ENCODE measurements around the gene ZNF512.

ZNF512 gene

DNA sequence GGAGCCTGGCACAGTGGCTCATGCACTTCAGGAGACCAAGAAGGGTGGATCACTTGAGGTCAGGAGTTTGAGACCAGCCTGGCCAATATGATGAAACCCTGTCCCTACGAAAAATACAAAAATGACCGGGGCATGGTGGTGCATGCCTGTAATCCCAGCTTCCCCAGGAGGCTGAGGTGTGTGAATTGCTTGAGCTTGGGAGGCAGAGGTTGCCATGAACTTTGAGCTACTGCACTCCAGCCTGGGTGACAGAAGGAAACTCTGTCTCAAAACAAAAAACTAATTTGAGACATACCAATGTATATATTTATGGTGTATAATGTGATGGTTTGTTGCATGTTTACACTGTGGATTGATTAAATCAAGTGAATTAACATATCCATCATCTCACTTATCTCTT is 21.8 kb upstream of the ZNF512 start:
- no peaks in the 10 kb centered on the region for H3K36me3 ChIP-seq (replicated peaks in 1 of 2; ENCODE audit: control insufficient read depth in 2 of 2, insufficient read depth in 2 of 2, low read length in 2 of 2)
- no peak overlapping the region for H4K91ac ChIP-seq (ENCODE audit: low read depth, low read length, poor library complexity)
- H3K18ac ChIP-seq (ENCODE audit: low read length): no peak overlapping the region
- H3K9ac ChIP-seq (ENCODE audit: low read depth, low read length, poor library complexity): no peak overlapping the region
- no peak overlapping the region for H3K4me2 ChIP-seq (ENCODE audit: insufficient read depth, low read length, poor library complexity, severe bottlenecking)
- no peaks in the 10 kb centered on the region for H3K79me1 ChIP-seq (ENCODE audit: low read depth, low read length)
- no peak overlapping the region for H3K27ac ChIP-seq (replicated peaks; ENCODE audit: low read length)
- no peak overlapping the region for H3K4ac ChIP-seq (ENCODE audit: low read length)
- no peak overlapping the region for H2BK5ac ChIP-seq (ENCODE audit: low read length)
- no CpG with 5 or more reads among the region's 2 CpGs for WGBS, 2 donors (ENCODE audit: extremely low coverage in 2 of 2, insufficient read length in 2 of 2, insufficient replicate concordance in 1 of 2)
- H3K4me1 ChIP-seq (ENCODE audit: control insufficient read depth in 2 of 2, insufficient read depth in 1 of 2, low read depth in 1 of 2, low read length in 2 of 2): no peaks in the 10 kb centered on the region
- H4K8ac ChIP-seq (ENCODE audit: low read depth, low read length): no peak overlapping the region
- no peak overlapping the region for H3K14ac ChIP-seq (ENCODE audit: low read length)
- no peak overlapping the region for H3K4me3 ChIP-seq (ENCODE audit: low read length in 2 of 2)
- H3K23ac ChIP-seq (ENCODE audit: low read depth, low read length, poor library complexity): no peak overlapping the region
- H2BK12ac ChIP-seq (ENCODE audit: low read length): no peak overlapping the region
- H2BK120ac ChIP-seq (ENCODE audit: low read depth, low read length): no peak overlapping the region
- H2AK5ac ChIP-seq (ENCODE audit: low read depth, low read length): no peak overlapping the region
- DNase-seq (ENCODE audit: low spot score): no peak
- no peak overlapping the region for H2AFZ ChIP-seq (ENCODE audit: low read length)
- H2BK15ac ChIP-seq (ENCODE audit: low read length): no peak overlapping the region
- H3K9me3 ChIP-seq (replicated peaks in 1 of 2; ENCODE audit: control insufficient read depth in 2 of 2, insufficient read depth in 1 of 2, low read depth in 1 of 2, low read length in 2 of 2): no peaks in the 10 kb centered on the region
- H3K27me3 ChIP-seq (ENCODE audit: control insufficient read depth in 3 of 3, insufficient read depth in 3 of 3, low read depth in 1 of 3, low read length in 3 of 3): peaks cover 0 to 6% (median 0%) of the 10 kb centered on the region in 3 experiments

DNA sequence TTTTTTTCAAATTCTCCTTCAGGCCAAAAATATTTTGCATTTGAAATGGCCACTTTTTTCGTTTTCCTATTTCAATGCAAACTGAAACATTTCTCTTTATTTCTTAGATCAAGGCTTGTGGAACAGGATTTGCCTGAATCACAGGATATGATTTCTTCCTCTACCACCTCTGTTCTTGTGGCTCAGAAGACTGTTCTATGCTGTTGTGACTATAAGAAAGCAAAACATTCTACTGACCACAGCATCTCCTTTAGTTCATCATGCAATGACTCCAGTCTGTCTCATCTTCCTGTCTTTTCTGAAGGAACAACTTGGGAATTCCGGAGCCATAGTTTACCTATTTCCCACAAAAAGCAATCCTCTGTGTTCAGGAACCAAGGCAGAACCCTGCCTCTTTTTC is 16.2 kb upstream of the ZNF512 start:
- no peak overlapping the region for H3K18ac ChIP-seq (ENCODE audit: low read length)
- H4K91ac ChIP-seq (ENCODE audit: low read depth, low read length, poor library complexity): no peak overlapping the region
- H3K27ac ChIP-seq (replicated peaks; ENCODE audit: low read length): no peak overlapping the region
- H2AFZ ChIP-seq (ENCODE audit: low read length): no peak overlapping the region
- no peak overlapping the region for H2BK12ac ChIP-seq (ENCODE audit: low read length)
- H2BK5ac ChIP-seq (ENCODE audit: low read length): no peak overlapping the region
- no peaks in the 10 kb centered on the region for H3K36me3 ChIP-seq (replicated peaks in 1 of 2; ENCODE audit: control insufficient read depth in 2 of 2, insufficient read depth in 2 of 2, low read length in 2 of 2)
- H4K8ac ChIP-seq (ENCODE audit: low read depth, low read length): no peak overlapping the region
- H3K9ac ChIP-seq (ENCODE audit: low read depth, low read length, poor library complexity): no peak overlapping the region
- H3K4ac ChIP-seq (ENCODE audit: low read length): no peak overlapping the region
- no CpG with 5 or more reads among the region's 2 CpGs for WGBS, 2 donors (ENCODE audit: extremely low coverage in 2 of 2, insufficient read length in 2 of 2, insufficient replicate concordance in 1 of 2)
- H3K4me2 ChIP-seq (ENCODE audit: insufficient read depth, low read length, poor library complexity, severe bottlenecking): no peak overlapping the region
- H3K9me3 ChIP-seq (replicated peaks in 1 of 2; ENCODE audit: control insufficient read depth in 2 of 2, insufficient read depth in 1 of 2, low read depth in 1 of 2, low read length in 2 of 2): no peaks in the 10 kb centered on the region
- no peak overlapping the region for H3K14ac ChIP-seq (ENCODE audit: low read length)
- no peak overlapping the region for H3K4me3 ChIP-seq (ENCODE audit: low read length in 2 of 2)
- peaks cover 0 to 9% (median 0%) of the 10 kb centered on the region in 3 experiments for H3K27me3 ChIP-seq (ENCODE audit: control insufficient read depth in 3 of 3, insufficient read depth in 3 of 3, low read depth in 1 of 3, low read length in 3 of 3)
- no peak overlapping the region for H2AK5ac ChIP-seq (ENCODE audit: low read depth, low read length)
- DNase-seq (ENCODE audit: low spot score): no peak
- no peak overlapping the region for H2BK120ac ChIP-seq (ENCODE audit: low read depth, low read length)
- no peak overlapping the region for H3K23ac ChIP-seq (ENCODE audit: low read depth, low read length, poor library complexity)
- no peaks in the 10 kb centered on the region for H3K4me1 ChIP-seq (ENCODE audit: control insufficient read depth in 2 of 2, insufficient read depth in 1 of 2, low read depth in 1 of 2, low read length in 2 of 2)
- H3K79me1 ChIP-seq (ENCODE audit: low read depth, low read length): no peaks in the 10 kb centered on the region
- no peak overlapping the region for H2BK15ac ChIP-seq (ENCODE audit: low read length)

GRCh38 chr2:27569398-27569797 is 13.4 kb upstream of the ZNF512 start:
- Histone ChIP-seq H3K18ac (ENCODE audit: low read length) (no peak overlapping the region), H3K27me3 (ENCODE audit: control insufficient read depth in 3 of 3, insufficient read depth in 3 of 3, low read depth in 1 of 3, low read length in 3 of 3) (peaks cover 0 to 9% (median 0%) of the 10 kb centered on the region in 3 experiments), H3K14ac (ENCODE audit: low read length) (no peak overlapping the region), H3K4me2 (ENCODE audit: insufficient read depth, low read length, poor library complexity, severe bottlenecking) (no peak overlapping the region), H3K79me1 (ENCODE audit: low read depth, low read length) (no peaks in the 10 kb centered on the region), H2BK12ac (ENCODE audit: low read length) (no peak overlapping the region), H4K91ac (ENCODE audit: low read depth, low read length, poor library complexity) (no peak overlapping the region), H2BK5ac (ENCODE audit: low read length) (no peak overlapping the region), H2BK120ac (ENCODE audit: low read depth, low read length) (no peak overlapping the region), H3K9ac (ENCODE audit: low read depth, low read length, poor library complexity) (no peak overlapping the region), H3K9me3 (replicated peaks in 1 of 2; ENCODE audit: control insufficient read depth in 2 of 2, insufficient read depth in 1 of 2, low read depth in 1 of 2, low read length in 2 of 2) (peaks cover 0 to 16% of the 10 kb centered on the region in 2 donors), H2AK5ac (ENCODE audit: low read depth, low read length) (no peak overlapping the region), H3K36me3 (replicated peaks in 1 of 2; ENCODE audit: control insufficient read depth in 2 of 2, insufficient read depth in 2 of 2, low read length in 2 of 2) (no peaks in the 10 kb centered on the region), H2AFZ (ENCODE audit: low read length) (no peak overlapping the region), H3K4me3 (ENCODE audit: low read length in 2 of 2) (no peak overlapping the region), H3K4ac (ENCODE audit: low read length) (no peak overlapping the region), H2BK15ac (ENCODE audit: low read length) (no peak overlapping the region), H3K23ac (ENCODE audit: low read depth, low read length, poor library complexity) (no peak overlapping the region), H4K8ac (ENCODE audit: low read depth, low read length) (no peak overlapping the region), H3K27ac (replicated peaks; ENCODE audit: low read length) (no peak overlapping the region), H3K4me1 (ENCODE audit: control insufficient read depth in 2 of 2, insufficient read depth in 1 of 2, low read depth in 1 of 2, low read length in 2 of 2) (no peaks in the 10 kb centered on the region)
- no CpG with 5 or more reads among the region's 2 CpGs for WGBS, 2 donors (ENCODE audit: extremely low coverage in 2 of 2, insufficient read length in 2 of 2, insufficient replicate concordance in 1 of 2)
- no peak for DNase-seq (ENCODE audit: low spot score)

- Histone ChIP-seq H3K14ac (ENCODE audit: low read length) (no peak overlapping the region), H2AFZ (ENCODE audit: low read length) (no peak overlapping the region), H4K8ac (ENCODE audit: low read depth, low read length) (no peak overlapping the region), H3K9me3 (replicated peaks in 1 of 2; ENCODE audit: control insufficient read depth in 2 of 2, insufficient read depth in 1 of 2, low read depth in 1 of 2, low read length in 2 of 2) (peaks cover 3 to 27% of the 10 kb centered on the region in 2 donors), H2BK12ac (ENCODE audit: low read length) (no peak overlapping the region), H3K27me3 (ENCODE audit: control insufficient read depth in 3 of 3, insufficient read depth in 3 of 3, low read depth in 1 of 3, low read length in 3 of 3) (peaks cover 0 to 3% (median 0%) of the 10 kb centered on the region in 3 experiments), H2AK5ac (ENCODE audit: low read depth, low read length) (no peak overlapping the region), H4K91ac (ENCODE audit: low read depth, low read length, poor library complexity) (no peak overlapping the region), H3K9ac (ENCODE audit: low read depth, low read length, poor library complexity) (no peak overlapping the region), H3K4ac (ENCODE audit: low read length) (no peak overlapping the region), H3K4me1 (ENCODE audit: control insufficient read depth in 2 of 2, insufficient read depth in 1 of 2, low read depth in 1 of 2, low read length in 2 of 2) (no peaks in the 10 kb centered on the region), H3K4me3 (ENCODE audit: low read length in 2 of 2) (no peak overlapping the region), H2BK5ac (ENCODE audit: low read length) (no peak overlapping the region), H3K18ac (ENCODE audit: low read length) (no peak overlapping the region), H3K27ac (replicated peaks; ENCODE audit: low read length) (no peak overlapping the region), H2BK120ac (ENCODE audit: low read depth, low read length) (no peak overlapping the region), H3K36me3 (replicated peaks in 1 of 2; ENCODE audit: control insufficient read depth in 2 of 2, insufficient read depth in 2 of 2, low read length in 2 of 2) (no peaks in the 10 kb centered on the region), H2BK15ac (ENCODE audit: low read length) (no peak overlapping the region), H3K4me2 (ENCODE audit: insufficient read depth, low read length, poor library complexity, severe bottlenecking) (no peak overlapping the region), H3K79me1 (ENCODE audit: low read depth, low read length) (no peaks in the 10 kb centered on the region), H3K23ac (ENCODE audit: low read depth, low read length, poor library complexity) (no peak overlapping the region)
- WGBS, 2 donors (ENCODE audit: extremely low coverage in 2 of 2, insufficient read length in 2 of 2, insufficient replicate concordance in 1 of 2): no CpG with 5 or more reads among the region's 3 CpGs
- DNase-seq (ENCODE audit: low spot score): no peak
Measured at GRCh38 chr2:27571197-27571596, 11.6 kb upstream of the ZNF512 start.
